H1 (cell line): ENCODE measurements around the gene FAM53C. TPM values are rescaled to one million over a fixed set of nuclear protein-coding genes. Genes with fewer than 3 reads are reported as not detected.

Source experiments
- CTCF ChIA-PET: fragments of 300-600 bp; sonication (Branson Sonifier 250); formaldehyde crosslinking; loops from one replicate; lab custom pipeline; 2021; ENCODE audit not compliant: partially characterized antibody; lab: Charles Lee
- POLR2A ChIA-PET: fragments of 300-600 bp; sonication (Branson Sonifier 250); formaldehyde crosslinking; loops from one replicate; lab custom pipeline; 2021; ENCODE audit warnings: inconsistent platforms; ENCODE audit not compliant: partially characterized antibody; lab: Charles Lee
- DNase-seq, 2 experiments: peaks; one replicate each; pipeline versions ENCODE4 v3.0.0 to v3.0.0-alpha.2; 2010 to 2022; ENCODE audit warnings: low spot score in 2 of 2, low read depth in 1 of 2, mixed read lengths in 1 of 2
- FAIRE-seq: peaks from 2 replicates; lab custom pipeline; 2011; peaks lifted over from hg19 to GRCh38; lab: Jason Lieb, UNC
- H2AFZ ChIP-seq: 2 replicates; pipeline ENCODE4 v1.8.1; 2012; ENCODE audit warnings: low read length, inconsistent platforms
- H2AK5ac ChIP-seq: 2 replicates; pipeline ENCODE4 v1.6.1; 2013; ENCODE audit warnings: low read depth, low read length
- H2BK120ac ChIP-seq: replicated peaks from 2 replicates; pipeline ENCODE3; 2013; ENCODE audit warnings: low read depth, low read length, inconsistent platforms
- H2BK12ac ChIP-seq: 2 replicates; pipeline ENCODE4 v1.6.1; 2013; ENCODE audit warnings: low read depth, low read length
- H2BK15ac ChIP-seq: 2 replicates; pipeline ENCODE4 v1.6.1; 2013; ENCODE audit warnings: low read length
- H2BK20ac ChIP-seq: 2 replicates; pipeline ENCODE4 v1.6.1; 2013; ENCODE audit warnings: low read length
- H2BK5ac ChIP-seq: 2 replicates; pipeline ENCODE4 v1.6.1; 2013; ENCODE audit warnings: low read depth, low read length
- H3K14ac ChIP-seq: 2 replicates; pipeline ENCODE4 v1.6.1; 2013; ENCODE audit warnings: inconsistent platforms; ENCODE audit not compliant: insufficient read length
- H3K18ac ChIP-seq: 2 replicates; pipeline ENCODE4 v1.6.1; 2013; ENCODE audit warnings: low read length; ENCODE audit errors: extremely low read depth
- H3K23ac ChIP-seq: 2 replicates; pipeline ENCODE4 v1.6.1; 2013; ENCODE audit warnings: inconsistent platforms; ENCODE audit not compliant: insufficient read length
- H3K23me2 ChIP-seq: 2 replicates; pipeline ENCODE4 v1.6.1; 2013; ENCODE audit warnings: low read depth, low read length
- H3K27ac ChIP-seq: 2 replicates; pipeline ENCODE4 v1.6.1; 2011; ENCODE audit warnings: low read depth, low read length, inconsistent platforms
- H3K27me3 ChIP-seq, 4 experiments: replicated peaks in 1 of 4; 1 replicate in 1 of 4; 2 replicates in 3 of 4; pipeline versions ENCODE4 v1.6.1 to v1.8.1; 2011 to 2013; ENCODE audit warnings: low read length in 3 of 4, mild to moderate bottlenecking in 3 of 4, inconsistent platforms in 2 of 4, mixed read lengths in 2 of 4, moderate library complexity in 1 of 4; ENCODE audit not compliant: control insufficient read depth in 3 of 4, insufficient read depth in 3 of 4; ENCODE audit errors: extremely low read depth in 1 of 4
- H3K36me3 ChIP-seq, 4 experiments: 2 replicates each; pipeline versions ENCODE4 v1.6.1 to v1.8.1; 2011 to 2013; ENCODE audit warnings: mild to moderate bottlenecking in 4 of 4, low read length in 3 of 4, moderate library complexity in 2 of 4, control low read depth in 1 of 4, inconsistent platforms in 1 of 4; ENCODE audit not compliant: insufficient read depth in 4 of 4, control insufficient read depth in 2 of 4
- H3K4ac ChIP-seq: replicated peaks from 2 replicates; pipeline ENCODE3; 2013; ENCODE audit warnings: low read length, low read depth, mixed read lengths, inconsistent platforms; ENCODE audit not compliant: insufficient read length
- H3K4me1 ChIP-seq, 4 experiments: replicated peaks in 1 of 4; 1 replicate in 1 of 4; 2 replicates in 3 of 4; pipeline versions ENCODE4 v1.6.1 to v1.8.1; 2011 to 2013; ENCODE audit warnings: low read length in 3 of 4, inconsistent platforms in 2 of 4, mixed read lengths in 1 of 4; ENCODE audit not compliant: insufficient read depth in 4 of 4, control insufficient read depth in 3 of 4
- H3K4me2 ChIP-seq, 2 experiments: 2 replicates each; pipeline versions ENCODE4 v1.6.1 to v1.8.1; 2011 to 2013; ENCODE audit warnings: low read depth in 2 of 2, low read length in 2 of 2, control low read depth in 1 of 2, inconsistent platforms in 1 of 2, mild to moderate bottlenecking in 1 of 2; ENCODE audit not compliant: insufficient read depth in 1 of 2
- H3K4me3 ChIP-seq, 4 experiments: fragments of 200-600, 300-600 bp in 1 of 4; sonication (generic), shearing (Covaris generic), sonication (Bioruptor Twin) in 1 of 4; 2 replicates each; pipeline versions ENCODE4 v1.5.1 to v1.8.1; 2011 to 2016; ENCODE audit warnings: low read length in 4 of 4, low read depth in 3 of 4, control low read depth in 2 of 4, inconsistent platforms in 2 of 4, mild to moderate bottlenecking in 2 of 4, mixed read lengths in 1 of 4, moderate library complexity in 1 of 4; ENCODE audit not compliant: insufficient read depth in 2 of 4; ENCODE audit errors: extremely low read depth in 1 of 4
- H3K56ac ChIP-seq: replicated peaks from 2 replicates; pipeline ENCODE3; 2013; ENCODE audit warnings: low read depth, mild to moderate bottlenecking, mixed read lengths, low read length, inconsistent platforms; ENCODE audit not compliant: insufficient read length
- H3K79me1 ChIP-seq: 2 replicates; pipeline ENCODE4 v1.6.1; 2013; ENCODE audit warnings: low read depth, low read length, control low read depth
- H3K79me2 ChIP-seq, 2 experiments: 2 replicates each; pipeline versions ENCODE4 v1.6.1 to v1.8.1; 2012 to 2013; ENCODE audit warnings: low read length in 2 of 2, mild to moderate bottlenecking in 2 of 2, inconsistent platforms in 1 of 2; ENCODE audit not compliant: insufficient read depth in 2 of 2, control insufficient read depth in 1 of 2
- H3K9ac ChIP-seq, 4 experiments: replicated peaks in 1 of 4; 1 replicate in 1 of 4; 2 replicates in 3 of 4; pipeline versions ENCODE4 v1.6.1 to v1.8.1; 2011 to 2013; ENCODE audit warnings: low read depth in 3 of 4, low read length in 3 of 4, control low read depth in 2 of 4, mild to moderate bottlenecking in 2 of 4, moderate library complexity in 2 of 4, inconsistent platforms in 1 of 4; ENCODE audit errors: extremely low read depth in 1 of 4
- H3K9me3 ChIP-seq, 2 experiments: 2 replicates each; pipeline versions ENCODE4 v1.6.1 to v1.8.1; 2012 to 2013; ENCODE audit warnings: mild to moderate bottlenecking in 2 of 2, moderate library complexity in 2 of 2, control low read depth in 1 of 2, inconsistent platforms in 1 of 2, low read depth in 1 of 2, low read length in 1 of 2, mixed read lengths in 1 of 2; ENCODE audit not compliant: insufficient read depth in 2 of 2
- H4K20me1 ChIP-seq, 2 experiments: replicated peaks in 1 of 2; 2 replicates each; pipeline versions ENCODE3 to v1.8.1; 2011 to 2013; ENCODE audit warnings: inconsistent platforms in 2 of 2, low read length in 2 of 2, mild to moderate bottlenecking in 1 of 2; ENCODE audit not compliant: insufficient read depth in 2 of 2, control insufficient read depth in 1 of 2
- H4K5ac ChIP-seq: 2 replicates; pipeline ENCODE4 v1.6.1; 2013; ENCODE audit warnings: low read length, low read depth, mixed read lengths, inconsistent platforms; ENCODE audit not compliant: insufficient read length
- H4K8ac ChIP-seq: 2 replicates; pipeline ENCODE4 v1.8.0; 2013; ENCODE audit warnings: mild to moderate bottlenecking, moderate library complexity, low read length, inconsistent platforms; ENCODE audit not compliant: insufficient read depth; ENCODE audit errors: extremely low read depth
- H4K91ac ChIP-seq: replicated peaks from 2 replicates; pipeline ENCODE3; 2013; ENCODE audit warnings: low read length, mixed read lengths, inconsistent platforms; ENCODE audit not compliant: insufficient read length
- CHD2 ChIP-seq: IDR thresholded peaks from 2 replicates; pipeline ENCODE4 v1.6.1; 2012; ENCODE audit warnings: low read length, improper control_type of control experiment
- EP300 ChIP-seq, 2 experiments: IDR thresholded peaks; 1 replicate in 1 of 2; 2 replicates in 1 of 2; pipeline ENCODE4 v1.6.1; 2011 to 2012; ENCODE audit warnings: low read depth in 2 of 2, low read length in 2 of 2, mild to moderate bottlenecking in 2 of 2, borderline replicate concordance in 1 of 2, inconsistent platforms in 1 of 2, moderate library complexity in 1 of 2
- EZH2 ChIP-seq: fragments of 200-600 bp; sonication (generic); IDR thresholded peaks from 2 replicates; pipeline ENCODE4 v1.7.1; 2012; ENCODE audit warnings: low read depth, mild to moderate bottlenecking, moderate library complexity, low read length, inconsistent platforms; ENCODE audit not compliant: severe bottlenecking
- HDAC2 ChIP-seq, 2 experiments: fragments of 300-600 bp in 1 of 2; sonication (generic) in 1 of 2; IDR thresholded peaks; 2 replicates each; pipeline ENCODE4 v1.6.1; 2011 to 2012; ENCODE audit warnings: low read depth in 2 of 2, low read length in 2 of 2, mild to moderate bottlenecking in 2 of 2, moderate library complexity in 2 of 2, borderline replicate concordance in 1 of 2, inconsistent platforms in 1 of 2
- HDAC6 ChIP-seq: IDR thresholded peaks from one replicate; pipeline ENCODE4 v1.7.1; 2012; ENCODE audit warnings: low read depth, mild to moderate bottlenecking, inconsistent platforms, low read length, moderate library complexity
- KDM4A ChIP-seq: IDR thresholded peaks from one replicate; pipeline ENCODE4 v1.7.1; 2012; ENCODE audit warnings: low read depth, mild to moderate bottlenecking, moderate library complexity, low read length, inconsistent platforms; ENCODE audit not compliant: severe bottlenecking
- NANOG ChIP-seq: IDR thresholded peaks from 2 replicates; pipeline ENCODE4 v1.6.1; 2011; ENCODE audit warnings: low read length, low read depth, mild to moderate bottlenecking, inconsistent platforms; ENCODE audit not compliant: insufficient read depth, poor library complexity, severe bottlenecking
- POLR2A ChIP-seq, 2 experiments: IDR thresholded peaks; 1 replicate in 1 of 2; 2 replicates in 1 of 2; pipeline ENCODE4 v1.6.1; 2011; ENCODE audit warnings: low read depth in 2 of 2, low read length in 2 of 2, mild to moderate bottlenecking in 2 of 2; ENCODE audit errors: control extremely low read depth in 1 of 2
- RFX5 ChIP-seq: IDR thresholded peaks from 2 replicates; pipeline ENCODE4 v1.6.1; 2011; ENCODE audit warnings: low read depth, low read length, improper control_type of control experiment, borderline replicate concordance
- SUZ12 ChIP-seq: fragments of 200-600 bp; sonication (generic); IDR thresholded peaks from 2 replicates; pipeline ENCODE4 v1.6.1; 2012; ENCODE audit warnings: mild to moderate bottlenecking, inconsistent platforms, low read length, moderate library complexity, mixed read lengths
- WGBS, 2 experiments: shearing (Covaris generic) in 1 of 2; methylation state at CpG; one replicate each; pipeline versions ENCODE4 v1.1.6 to v1.1.7; 2013 to 2015; ENCODE audit warnings: low lambda C conversion rate in 2 of 2, mixed read lengths in 2 of 2, inconsistent platforms in 1 of 2, low coverage in 1 of 2, missing lambda C conversion rate in 1 of 2; ENCODE audit not compliant: insufficient replicate concordance in 2 of 2, insufficient coverage in 1 of 2, insufficient read length in 1 of 2; ENCODE audit errors: extremely low coverage in 1 of 2, missing lambda C conversion rate in 1 of 2; 5-methylcytosine and 5-hydroxymethylcytosine counted together
- polyA plus RNA-seq, 7 experiments: library from polyadenylated mRNA; depleted of rRNA in 3 of 7; stranded (reverse) in 5 of 7; unstranded in 2 of 7; fragments of >200 nt in 5 of 7; fragments of 200-250 nt in 2 of 7; gene quantifications; 1 replicate in 5 of 7; 2 replicates in 1 of 7; 4 replicates in 1 of 7; pipeline versions ENCODE4 v1.2.1 to v1.2.3, GENCODE V29; 2011 to 2013; ENCODE audit warnings: missing spikeins in 2 of 7, mixed read lengths in 2 of 7
- total RNA-seq: library from RNA; stranded (reverse); fragmentation: NEBNext Ultra II Directional; extraction: Animal tissue kit (Norgen Biotek cat#: 25700); gene quantifications from 2 replicates; pipeline ENCODE4 v1.2.1, GENCODE V29; 2021

Gene FAM53C
- total and polyA plus RNA-seq, 2 of the 8 experiments (the other 6 are each of a cell fraction or from before 2014, with no cell fraction given), result 57.6 to 75.3 TPM

- no peak overlapping the region for H3K56ac ChIP-seq
- H4K8ac ChIP-seq, result no peak overlapping the region
- H3K79me2 ChIP-seq, result no peaks in the 10 kb centered on the region
- ChIA-PET POLR2A (no interaction called here), CTCF (interaction anchor here (0.6 kb wide), 1 partner anchor 227 kb away, joined by 3 read pairs; no protein-coding TSS in a partner anchor)
- no peak overlapping the region for H4K5ac ChIP-seq
- peaks cover 0 to 2% of the 10 kb centered on the region in 2 experiments for H4K20me1 ChIP-seq
- H2BK20ac ChIP-seq, result no peak overlapping the region
- no peak overlapping the region for H2AFZ ChIP-seq
- H3K9me3 ChIP-seq, result no peaks in the 10 kb centered on the region
- no peak overlapping the region for H3K4me3 ChIP-seq
- FAIRE-seq (no peak), DNase-seq (no peak)
- H2BK15ac ChIP-seq, result no peak overlapping the region
- H3K18ac ChIP-seq, result no peak overlapping the region
- H3K4me1 ChIP-seq, result no peaks in the 10 kb centered on the region
- no peak overlapping the region for H2AK5ac ChIP-seq
- H3K23ac ChIP-seq, result no peak overlapping the region
- no peak overlapping the region for H2BK5ac ChIP-seq
- H3K79me1 ChIP-seq, result no peaks in the 10 kb centered on the region
- 83% methylated on average over 6 of the region's 6 CpGs; no CpG with 5 or more reads in 1 of the 2 experiments for WGBS, 2 experiments
- no peak overlapping the region for H2BK120ac ChIP-seq
- H4K91ac ChIP-seq, result no peak overlapping the region
- no peaks in the 10 kb centered on the region for H3K36me3 ChIP-seq
- no peak overlapping the region for H3K14ac ChIP-seq
- no peaks in the 10 kb centered on the region for H3K27me3 ChIP-seq
- no peak overlapping the region for H3K9ac ChIP-seq
- no peaks in the 10 kb centered on the region for H3K23me2 ChIP-seq
- H3K4me2 ChIP-seq, result no peak overlapping the region
- no peak for TF ChIP-seq KDM4A
- no peak for TF ChIP-seq POLR2A (IDR thresholded peaks at IDR 0.05; ENCODE audit: control extremely low read depth in 1 of 2, low read depth in 2 of 2, low read length in 2 of 2)
- no peak for TF ChIP-seq EZH2
- TF ChIP-seq HDAC6, result no peak
- TF ChIP-seq SUZ12, result no peak
- TF ChIP-seq EP300 (IDR thresholded peaks at IDR 0.05; ENCODE audit: borderline replicate concordance in 1 of 2, low read depth in 2 of 2, low read length in 2 of 2), result no peak
- TF ChIP-seq NANOG, result no peak
- TF ChIP-seq HDAC2 (IDR thresholded peaks at IDR 0.05; ENCODE audit: borderline replicate concordance in 1 of 2, low read depth in 2 of 2, low read length in 2 of 2), result no peak
- no peak for TF ChIP-seq CHD2
- no peak for TF ChIP-seq RFX5
- no peak overlapping the region for H2BK12ac ChIP-seq
- H3K27ac ChIP-seq, result no peak overlapping the region
- H3K4ac ChIP-seq, result no peak overlapping the region
Measured at GRCh38 chr5:138303372-138303771, 34.7 kb upstream of the FAM53C start.
